Mammary epithelial cell (primary cell): Measurements from ENCODE around the gene PHIP.

Experiments
- CTCF ChIP-seq, 2 donors: IDR thresholded peaks in 1 of 2; conservative IDR thresholded peaks in 1 of 2; 2 replicates each; pipeline ENCODE4 v1.5.1; 2011 to 2012; ENCODE audit warnings: inconsistent platforms in 2 of 2, low read length in 2 of 2, mild to moderate bottlenecking in 2 of 2, control low read depth in 1 of 2, low read depth in 1 of 2; ENCODE audit not compliant: insufficient read depth in 1 of 2; ENCODE audit errors: extremely low read depth in 1 of 2
- EZH2 ChIP-seq: IDR thresholded peaks from 2 replicates; pipeline ENCODE4 v1.6.1; 2012; ENCODE audit warnings: low read length, inconsistent platforms, borderline replicate concordance

GRCh38 chr6:78966542-78966941 is 111.5 kb downstream of the PHIP start:
- TF ChIP-seq CTCF (conservative IDR thresholded peaks at IDR 0.05 in 1 of 2, IDR thresholded peaks at IDR 0.05 in 1 of 2; ENCODE audit: extremely low read depth in 1 of 2, insufficient read depth in 1 of 2, low read depth in 1 of 2, low read length in 2 of 2) (no peak), EZH2 (no peak)
